ENCODE measurements around the gene KLHL29.

GRCh38 chr2:23753291-23754010 lies 368.5 kb downstream of the KLHL29 start:
- no peak for TF ChIP-seq CTCF (conservative IDR thresholded peaks at IDR 0.05; ENCODE audit: low read length)
- TF ChIP-seq EZH2phosphoT487 (IDR thresholded peaks at IDR 0.05; ENCODE audit: borderline replicate concordance): no peak

Data from Loucy (cell line).